HepG2 (cell line): ENCODE measurements around the gene MEG3.
"Not testable (repeated sequence)": the region's sequence is repeated elsewhere in the genome, so short reads cannot be mapped to it uniquely, and the experiment has no call there.

ENCODE experiments used
- JUND ChIP-seq: sonication (generic); formaldehyde crosslinking; IDR thresholded peaks from 2 replicates; pipeline ENCODE4 v1.8.0; 2022; ENCODE audit warnings: mild to moderate bottlenecking, missing genetic modification reagents
- MEIS1 ChIP-seq: sonication (generic); formaldehyde crosslinking; IDR thresholded peaks from 2 replicates; pipeline ENCODE4 v1.9.0; 2021; ENCODE audit warnings: mild to moderate bottlenecking, missing genetic modification reagents, moderate library complexity, borderline replicate concordance
- SAFB2 ChIP-seq: sonication (generic); formaldehyde crosslinking; IDR thresholded peaks from 2 replicates; pipeline ENCODE4 v1.5.1; 2020; ENCODE audit warnings: missing genetic modification reagents, low read depth, mild to moderate bottlenecking, borderline replicate concordance
- ZBTB33 ChIP-seq: sonication (generic); formaldehyde crosslinking; IDR thresholded peaks from 2 replicates; pipeline ENCODE4 v1.4.0; 2020; ENCODE audit warnings: missing genetic modification reagents
- ZBTB7A ChIP-seq: sonication (generic); formaldehyde crosslinking; IDR thresholded peaks from 2 replicates; pipeline ENCODE4 v1.8.0; 2022; ENCODE audit warnings: mild to moderate bottlenecking, missing genetic modification reagents
- TF ChIP-seq, protein P1 (sequence below): sonication (generic); formaldehyde crosslinking; conservative IDR thresholded peaks from 2 replicates; pipeline ENCODE4 v1.5.0; 2020; ENCODE audit warnings: missing genetic modification reagents
- TF ChIP-seq, protein P2 (sequence below): sonication (generic); formaldehyde crosslinking; IDR thresholded peaks from 2 replicates; pipeline ENCODE4 v1.4.0; 2020; ENCODE audit warnings: low read depth, missing genetic modification reagents

- not testable (repeated sequence) for TF ChIP-seq JUND; ZBTB7A; ZBTB33 (CRISPR knock-in tag); SAFB2 (CRISPR knock-in tag); MEIS1 (CRISPR knock-in tag)
- TF ChIP-seq, protein P1, sequence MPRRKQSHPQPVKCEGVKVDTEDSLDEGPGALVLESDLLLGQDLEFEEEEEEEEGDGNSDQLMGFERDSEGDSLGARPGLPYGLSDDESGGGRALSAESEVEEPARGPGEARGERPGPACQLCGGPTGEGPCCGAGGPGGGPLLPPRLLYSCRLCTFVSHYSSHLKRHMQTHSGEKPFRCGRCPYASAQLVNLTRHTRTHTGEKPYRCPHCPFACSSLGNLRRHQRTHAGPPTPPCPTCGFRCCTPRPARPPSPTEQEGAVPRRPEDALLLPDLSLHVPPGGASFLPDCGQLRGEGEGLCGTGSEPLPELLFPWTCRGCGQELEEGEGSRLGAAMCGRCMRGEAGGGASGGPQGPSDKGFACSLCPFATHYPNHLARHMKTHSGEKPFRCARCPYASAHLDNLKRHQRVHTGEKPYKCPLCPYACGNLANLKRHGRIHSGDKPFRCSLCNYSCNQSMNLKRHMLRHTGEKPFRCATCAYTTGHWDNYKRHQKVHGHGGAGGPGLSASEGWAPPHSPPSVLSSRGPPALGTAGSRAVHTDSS (CRISPR knock-in tag) = not testable (repeated sequence)
- TF ChIP-seq, protein P2, sequence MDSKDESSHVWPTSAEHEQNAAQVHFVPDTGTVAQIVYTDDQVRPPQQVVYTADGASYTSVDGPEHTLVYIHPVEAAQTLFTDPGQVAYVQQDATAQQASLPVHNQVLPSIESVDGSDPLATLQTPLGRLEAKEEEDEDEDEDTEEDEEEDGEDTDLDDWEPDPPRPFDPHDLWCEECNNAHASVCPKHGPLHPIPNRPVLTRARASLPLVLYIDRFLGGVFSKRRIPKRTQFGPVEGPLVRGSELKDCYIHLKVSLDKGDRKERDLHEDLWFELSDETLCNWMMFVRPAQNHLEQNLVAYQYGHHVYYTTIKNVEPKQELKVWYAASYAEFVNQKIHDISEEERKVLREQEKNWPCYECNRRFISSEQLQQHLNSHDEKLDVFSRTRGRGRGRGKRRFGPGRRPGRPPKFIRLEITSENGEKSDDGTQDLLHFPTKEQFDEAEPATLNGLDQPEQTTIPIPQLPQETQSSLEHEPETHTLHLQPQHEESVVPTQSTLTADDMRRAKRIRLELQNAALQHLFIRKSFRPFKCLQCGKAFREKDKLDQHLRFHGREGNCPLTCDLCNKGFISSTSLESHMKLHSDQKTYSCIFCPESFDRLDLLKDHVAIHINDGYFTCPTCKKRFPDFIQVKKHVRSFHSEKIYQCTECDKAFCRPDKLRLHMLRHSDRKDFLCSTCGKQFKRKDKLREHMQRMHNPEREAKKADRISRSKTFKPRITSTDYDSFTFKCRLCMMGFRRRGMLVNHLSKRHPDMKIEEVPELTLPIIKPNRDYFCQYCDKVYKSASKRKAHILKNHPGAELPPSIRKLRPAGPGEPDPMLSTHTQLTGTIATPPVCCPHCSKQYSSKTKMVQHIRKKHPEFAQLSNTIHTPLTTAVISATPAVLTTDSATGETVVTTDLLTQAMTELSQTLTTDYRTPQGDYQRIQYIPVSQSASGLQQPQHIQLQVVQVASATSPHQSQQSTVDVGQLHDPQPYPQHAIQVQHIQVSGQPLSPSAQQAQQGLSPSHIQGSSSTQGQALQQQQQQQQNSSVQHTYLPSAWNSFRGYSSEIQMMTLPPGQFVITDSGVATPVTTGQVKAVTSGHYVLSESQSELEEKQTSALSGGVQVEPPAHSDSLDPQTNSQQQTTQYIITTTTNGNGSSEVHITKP = not testable (repeated sequence)
Measured at GRCh38 chr14:100818923-100819322, 7.0 kb upstream of the MEG3 start.
